Right lobe of liver (tissue), 6 donors: Measurements from ENCODE around the gene SOHLH2. TPM values are rescaled to one million over a fixed set of nuclear protein-coding genes. Genes with fewer than 3 reads are reported as not detected.

Source experiments
- ATAC-seq, 4 donors: fragments of 200-7000 bp; cut with Tn5 transposase; one replicate each; pipeline ENCODE4 v1.9.1; 2020; ENCODE audit warnings: mild to moderate bottlenecking in 4 of 4, moderate library complexity in 4 of 4
- DNase-seq, 3 donors: peaks; one replicate each; pipeline ENCODE4 v3.0.0-alpha.2; 2020
- H3K27ac ChIP-seq, 3 donors: fragments of 200-600 bp; one replicate each; pipeline ENCODE4 v1.8.0; 2022
- H3K27me3 ChIP-seq, 2 donors: fragments of 200-600 bp; one replicate each; pipeline ENCODE4 v1.8.0; 2022
- H3K36me3 ChIP-seq, 4 donors: fragments of 200-600 bp; sonication (generic) in 1 of 4; one replicate each; pipeline versions ENCODE4 v1.5.1 to v1.8.0; 2017 to 2022; ENCODE audit warnings: control low read depth in 1 of 4
- H3K4me1 ChIP-seq, 4 donors: fragments of 200-600 bp; sonication (generic) in 1 of 4; one replicate each; pipeline versions ENCODE4 v1.5.1 to v1.8.0; 2017 to 2022; ENCODE audit warnings: control low read depth in 1 of 4
- H3K4me3 ChIP-seq, 3 donors: fragments of 200-600 bp; one replicate each; pipeline ENCODE4 v1.8.0; 2022
- H3K9me3 ChIP-seq, 4 donors: fragments of 200-600 bp; sonication (generic) in 1 of 4; one replicate each; pipeline versions ENCODE4 v1.5.1 to v1.8.0; 2017 to 2022; ENCODE audit warnings: control low read depth in 1 of 4
- CTCF ChIP-seq, 4 donors: fragments of 200-600 bp in 3 of 4; fragments of 450-650 bp in 1 of 4; IDR thresholded peaks; one replicate each; pipeline versions ENCODE4 v1.5.1 to v1.8.0; 2016 to 2022; ENCODE audit warnings: antibody characterized with exemption in 4 of 4, mild to moderate bottlenecking in 2 of 4
- POLR2A ChIP-seq: fragments of 450-650 bp; IDR thresholded peaks from one replicate; pipeline ENCODE4 v1.6.1; 2017; ENCODE audit warnings: antibody characterized with exemption, mild to moderate bottlenecking
- WGBS: methylation state at CpG from one replicate; pipeline ENCODE4 v1.1.6; 2018; ENCODE audit warnings: low coverage, low lambda C conversion rate; ENCODE audit not compliant: insufficient coverage; ENCODE audit errors: missing lambda C conversion rate; 5-methylcytosine and 5-hydroxymethylcytosine counted together
- intact Hi-C, 2 donors: fragments of 100-400 bp; cut with DNase I; formaldehyde crosslinking; loops; one replicate each; pipeline versions ENCODE4 v1.11.2 to v1.14.1; 2022
- total RNA-seq, 6 experiments: library from RNA; depleted of rRNA in 2 of 6; stranded (reverse); fragments of >200 nt in 2 of 6; fragmentation: NEBNext Ultra II Directional in 3 of 6; extraction: Animal tissue kit (Norgen Biotek cat#: 25700) in 3 of 6; gene quantifications; one replicate each; pipeline versions ENCODE4 v1.1.0 to v1.2.4, GENCODE V29; 2016 to 2023
- donor health status: DM: no; HTN: yes; CAD: no.
- donor health status: DM: no; HTN: no; CAD: no.
- donor health status: DM: no; HTN: no; CAD: no.
- donor health status: DM: no; HTN: yes; CAD: no.
- donor health status: DM: no; HTN: yes; CAD: no.

SOHLH2 gene
- total RNA-seq, 6 experiments from 2014 or later = not detected

- ATAC-seq (no peak), DNase-seq (no peak)
- Histone ChIP-seq H3K4me1 (no peaks in the 10 kb centered on the region), H3K36me3 (no peaks in the 10 kb centered on the region), H3K27ac (no peak overlapping the region), H3K27me3 (no peaks in the 10 kb centered on the region), H3K4me3 (no peak overlapping the region), H3K9me3 (no peaks in the 10 kb centered on the region)
- TF ChIP-seq CTCF (IDR thresholded peaks at IDR 0.05) = no peak
- TF ChIP-seq POLR2A = no peak
- intact Hi-C loops = no loop called here
- WGBS = 67% methylated on average over 1 of the region's 1 CpG
Measured at GRCh38 chr13:36193151-36193855, 21.1 kb downstream of the SOHLH2 start.

GRCh38 chr13:36192166-36192565, 22.2 kb downstream of the SOHLH2 start:
- TF ChIP-seq POLR2A (no peak), CTCF (IDR thresholded peaks at IDR 0.05) (no peak)
- 43% methylated on average over 6 of the region's 6 CpGs for WGBS
- no peak for ATAC-seq
- DNase-seq = no peak
- Histone ChIP-seq H3K4me3 (no peak overlapping the region), H3K9me3 (no peaks in the 10 kb centered on the region), H3K27me3 (no peaks in the 10 kb centered on the region), H3K36me3 (no peaks in the 10 kb centered on the region), H3K27ac (no peak overlapping the region), H3K4me1 (no peaks in the 10 kb centered on the region)
- intact Hi-C loops = no loop called here

- intact Hi-C loops = no loop called here
- ATAC-seq = no peak
- H3K27ac ChIP-seq = no peak overlapping the region
Measured at GRCh38 chr13:36190771-36191170, 23.6 kb downstream of the SOHLH2 start.

GRCh38 chr13:36188441-36188840, 25.9 kb downstream of the SOHLH2 start:
- Histone ChIP-seq H3K36me3 (no peaks in the 10 kb centered on the region), H3K4me3 (no peak overlapping the region), H3K9me3 (no peaks in the 10 kb centered on the region), H3K27me3 (no peaks in the 10 kb centered on the region), H3K4me1 (no peaks in the 10 kb centered on the region), H3K27ac (no peak overlapping the region)
- WGBS = 57% methylated on average over 1 of the region's 1 CpG
- ATAC-seq (no peak), DNase-seq (no peak)
- intact Hi-C loops = no loop called here
- TF ChIP-seq POLR2A = no peak
- TF ChIP-seq CTCF (IDR thresholded peaks at IDR 0.05) = no peak

More at GRCh38 chr13:36190771-36191170, 23.6 kb downstream of the SOHLH2 start:
- no peak for TF ChIP-seq POLR2A
- no peak for TF ChIP-seq CTCF (IDR thresholded peaks at IDR 0.05)
- Histone ChIP-seq H3K36me3 (no peaks in the 10 kb centered on the region), H3K4me3 (no peak overlapping the region), H3K27me3 (no peaks in the 10 kb centered on the region), H3K4me1 (no peaks in the 10 kb centered on the region), H3K9me3 (no peaks in the 10 kb centered on the region)
- no peak for DNase-seq
- WGBS = 70% methylated on average over 3 of the region's 3 CpGs

- Histone ChIP-seq H3K27ac (no peak overlapping the region), H3K36me3 (no peaks in the 10 kb centered on the region), H3K4me1 (no peaks in the 10 kb centered on the region), H3K9me3 (no peaks in the 10 kb centered on the region), H3K27me3 (no peaks in the 10 kb centered on the region), H3K4me3 (no peak overlapping the region)
- TF ChIP-seq CTCF (IDR thresholded peaks at IDR 0.05) (no peak), POLR2A (no peak)
- DNase-seq (no peak), ATAC-seq (no peak)
- intact Hi-C loops = no loop called here
Measured at GRCh38 chr13:36183901-36184300, 30.5 kb downstream of the SOHLH2 start.
